ENCODE data around the gene NBL1.

Gene NBL1

DNA sequence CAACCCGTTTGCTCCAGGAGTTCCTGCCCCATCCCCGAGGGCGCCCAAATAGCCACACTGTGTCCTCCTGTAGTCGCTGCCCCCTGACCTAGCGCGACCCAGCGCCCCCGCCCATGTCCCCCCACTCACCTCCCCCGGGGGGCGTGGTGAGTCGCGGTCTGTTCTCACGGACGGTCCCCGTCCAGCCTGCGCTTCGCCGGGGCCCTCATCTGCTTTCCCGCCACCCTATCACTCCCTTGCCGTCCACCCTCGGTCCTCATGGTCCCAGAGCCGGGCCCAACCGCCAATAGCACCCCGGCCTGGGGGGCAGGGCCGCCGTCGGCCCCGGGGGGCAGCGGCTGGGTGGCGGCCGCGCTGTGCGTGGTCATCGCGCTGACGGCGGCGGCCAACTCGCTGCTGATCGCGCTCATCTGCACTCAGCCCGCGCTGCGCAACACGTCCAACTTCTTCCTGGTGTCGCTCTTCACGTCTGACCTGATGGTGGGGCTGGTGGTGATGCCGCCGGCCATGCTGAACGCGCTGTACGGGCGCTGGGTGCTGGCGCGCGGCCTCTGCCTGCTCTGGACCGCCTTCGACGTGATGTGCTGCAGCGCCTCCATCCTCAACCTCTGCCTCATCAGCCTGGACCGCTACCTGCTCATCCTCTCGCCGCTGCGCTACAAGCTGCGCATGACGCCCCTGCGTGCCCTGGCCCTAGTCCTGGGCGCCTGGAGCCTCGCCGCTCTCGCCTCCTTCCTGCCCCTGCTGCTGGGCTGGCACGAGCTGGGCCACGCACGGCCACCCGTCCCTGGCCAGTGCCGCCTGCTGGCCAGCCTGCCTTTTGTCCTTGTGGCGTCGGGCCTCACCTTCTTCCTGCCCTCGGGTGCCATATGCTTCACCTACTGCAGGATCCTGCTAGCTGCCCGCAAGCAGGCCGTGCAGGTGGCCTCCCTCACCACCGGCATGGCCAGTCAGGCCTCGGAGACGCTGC lies 21.7 kb downstream of the NBL1 start:
- DNase-seq (ENCODE audit: low read depth in 2 of 2) = no peak

DNA sequence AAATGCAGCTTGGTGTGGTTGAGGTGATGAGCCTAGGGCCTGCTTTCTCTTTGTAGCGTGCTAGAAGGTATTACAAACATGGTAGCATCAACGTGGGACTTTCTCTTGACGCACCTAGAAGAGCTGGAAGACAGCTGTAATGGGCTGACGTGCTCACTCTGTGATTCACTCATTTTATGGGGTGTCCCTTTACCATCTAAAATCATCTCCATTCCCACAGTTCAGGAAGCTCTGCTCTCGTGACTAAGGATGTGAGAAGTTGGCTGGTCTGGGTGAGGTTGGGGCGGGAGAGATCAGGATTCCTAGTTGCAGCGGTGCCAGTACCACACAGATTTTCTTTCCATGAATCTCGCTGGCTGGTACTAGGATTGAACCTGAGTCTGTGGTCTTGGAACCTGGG lies 24.8 kb downstream of the NBL1 start:
- no peak for DNase-seq (ENCODE audit: low read depth in 2 of 2)

DNA sequence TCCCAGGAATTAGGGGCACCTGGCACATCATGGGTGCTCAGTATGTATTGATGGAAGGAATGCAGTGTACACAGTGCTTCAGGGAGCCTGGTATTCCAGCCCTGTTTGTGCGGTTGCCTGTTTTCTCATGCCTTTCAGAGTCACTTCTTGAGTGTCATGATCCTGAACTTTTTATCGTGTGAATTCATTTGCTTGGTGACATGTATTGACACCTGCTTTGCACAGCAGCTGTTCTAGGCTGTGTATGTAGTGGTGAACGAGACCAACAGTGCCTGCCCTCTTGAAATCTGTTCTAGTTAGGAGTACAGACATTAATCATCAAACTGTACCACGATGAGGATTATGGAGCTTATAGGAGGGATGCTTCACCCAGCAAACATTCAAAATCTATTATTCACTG lies 26.7 kb downstream of the NBL1 start:
- no peak for DNase-seq (ENCODE audit: low read depth in 2 of 2)

DNA sequence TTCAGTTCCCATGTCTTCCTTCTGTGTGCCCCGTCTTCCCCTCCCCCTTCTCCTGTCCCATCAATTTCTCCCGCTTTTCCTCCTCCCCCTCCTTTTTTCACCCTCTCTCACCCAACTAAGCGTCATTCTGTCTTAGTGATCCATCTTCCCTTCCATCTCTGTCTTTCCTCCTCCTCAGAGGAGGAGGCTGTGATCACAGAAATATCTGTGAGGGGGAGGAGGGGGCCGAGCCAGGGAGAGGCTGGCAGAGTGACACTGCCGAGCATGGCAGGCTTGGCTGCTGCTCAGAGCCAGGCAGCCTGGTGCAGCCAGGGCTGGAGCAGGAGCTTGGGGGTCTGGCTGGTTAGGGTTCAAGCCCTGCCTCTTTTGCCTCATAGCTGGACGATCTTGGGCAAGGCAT lies 28.1 kb downstream of the NBL1 start:
- no peak for DNase-seq (ENCODE audit: low read depth in 2 of 2)

DNA sequence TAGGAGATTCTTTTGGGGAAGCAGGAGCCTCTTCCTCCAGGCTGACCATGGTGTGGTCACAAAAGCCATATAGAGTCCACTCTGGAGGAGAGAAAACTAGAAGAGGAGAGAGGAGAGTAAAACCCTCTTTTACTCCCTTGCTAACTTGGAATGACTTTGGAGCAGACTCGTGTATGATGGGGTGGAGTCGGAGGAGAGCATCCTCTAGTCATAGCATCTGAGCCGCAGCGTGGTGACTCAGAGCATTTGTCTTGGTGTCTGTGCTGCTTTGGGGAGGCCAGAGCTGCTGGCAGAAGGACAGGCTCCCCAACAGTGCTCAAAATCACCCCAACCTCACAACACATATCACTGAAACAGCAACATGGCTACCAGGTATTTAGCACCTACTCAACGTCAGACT lies 31.7 kb downstream of the NBL1 start:
- no peak for DNase-seq (ENCODE audit: low read depth in 2 of 2)

DNA sequence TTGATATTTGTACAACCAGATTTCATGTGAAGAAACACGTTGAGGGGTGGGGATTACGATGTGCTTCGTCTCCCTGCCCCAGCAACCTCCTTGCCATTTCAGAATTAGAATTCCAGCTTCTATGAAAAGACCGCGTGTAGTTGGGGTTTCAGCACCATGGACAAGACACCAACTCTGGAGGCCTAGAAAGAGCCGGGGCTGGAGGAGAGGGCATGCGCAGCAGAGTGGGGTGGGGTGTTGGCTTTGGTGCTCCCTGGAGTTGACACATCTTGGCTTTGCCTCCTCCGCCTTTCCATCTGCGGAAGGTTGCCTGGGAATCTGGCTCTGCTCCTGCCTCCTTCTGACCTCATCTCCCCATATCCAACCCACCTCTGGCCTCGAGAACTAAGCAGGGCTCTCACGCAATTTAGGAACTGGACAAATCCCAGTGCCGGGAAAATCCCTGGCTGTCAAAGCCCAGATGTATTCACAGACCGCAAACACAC lies 32.4 kb downstream of the NBL1 start:
- no peak for DNase-seq (ENCODE audit: low read depth in 2 of 2)

DNA sequence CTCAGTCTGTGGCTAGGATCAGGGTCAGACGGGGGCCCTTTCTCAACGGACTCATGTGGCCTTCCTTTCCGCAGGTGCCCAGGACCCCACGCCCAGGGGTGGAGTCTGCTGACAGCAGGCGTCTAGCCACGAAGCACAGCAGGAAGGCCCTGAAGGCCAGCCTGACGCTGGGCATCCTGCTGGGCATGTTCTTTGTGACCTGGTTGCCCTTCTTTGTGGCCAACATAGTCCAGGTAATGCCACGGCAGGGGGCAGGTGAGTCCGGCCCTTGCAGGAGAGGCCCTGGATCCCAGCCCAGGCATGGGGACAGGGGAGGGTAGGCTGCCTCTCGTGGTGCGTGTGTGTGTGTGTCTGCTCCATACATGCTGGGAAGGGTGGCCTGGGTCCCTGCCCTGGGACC lies 34.4 kb downstream of the NBL1 start:
- DNase-seq (ENCODE audit: low read depth in 2 of 2) = no peak

DNA sequence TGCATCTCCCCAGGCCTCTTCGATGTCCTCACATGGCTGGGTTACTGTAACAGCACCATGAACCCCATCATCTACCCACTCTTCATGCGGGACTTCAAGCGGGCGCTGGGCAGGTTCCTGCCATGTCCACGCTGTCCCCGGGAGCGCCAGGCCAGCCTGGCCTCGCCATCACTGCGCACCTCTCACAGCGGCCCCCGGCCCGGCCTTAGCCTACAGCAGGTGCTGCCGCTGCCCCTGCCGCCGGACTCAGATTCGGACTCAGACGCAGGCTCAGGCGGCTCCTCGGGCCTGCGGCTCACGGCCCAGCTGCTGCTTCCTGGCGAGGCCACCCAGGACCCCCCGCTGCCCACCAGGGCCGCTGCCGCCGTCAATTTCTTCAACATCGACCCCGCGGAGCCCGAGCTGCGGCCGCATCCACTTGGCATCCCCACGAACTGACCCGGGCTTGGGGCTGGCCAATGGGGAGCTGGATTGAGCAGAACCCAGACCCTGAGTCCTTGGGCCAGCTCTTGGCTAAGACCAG lies 34.9 kb downstream of the NBL1 start:
- no peak for DNase-seq (ENCODE audit: low read depth in 2 of 2)

DNA sequence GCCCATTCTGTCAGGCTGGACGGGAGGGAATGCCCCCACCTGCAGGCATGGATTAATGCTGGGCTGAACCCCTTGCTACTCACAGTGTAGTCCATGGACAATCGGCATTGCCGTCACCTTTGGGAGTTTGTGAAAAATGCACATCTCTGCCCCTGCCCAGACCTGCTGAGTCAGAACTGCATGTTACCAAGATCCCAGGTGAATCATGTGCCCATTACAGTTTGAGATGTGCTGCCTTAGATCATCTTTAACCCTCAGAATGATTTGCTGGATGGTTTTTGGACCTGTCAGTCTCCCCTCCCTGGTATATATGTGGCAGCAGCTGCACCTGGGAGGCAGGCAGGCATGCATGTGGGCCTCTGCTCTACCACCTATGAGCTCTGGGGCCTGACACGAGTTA lies 35.6 kb downstream of the NBL1 start:
- DNase-seq (ENCODE audit: low read depth in 2 of 2) = no peak

DNA sequence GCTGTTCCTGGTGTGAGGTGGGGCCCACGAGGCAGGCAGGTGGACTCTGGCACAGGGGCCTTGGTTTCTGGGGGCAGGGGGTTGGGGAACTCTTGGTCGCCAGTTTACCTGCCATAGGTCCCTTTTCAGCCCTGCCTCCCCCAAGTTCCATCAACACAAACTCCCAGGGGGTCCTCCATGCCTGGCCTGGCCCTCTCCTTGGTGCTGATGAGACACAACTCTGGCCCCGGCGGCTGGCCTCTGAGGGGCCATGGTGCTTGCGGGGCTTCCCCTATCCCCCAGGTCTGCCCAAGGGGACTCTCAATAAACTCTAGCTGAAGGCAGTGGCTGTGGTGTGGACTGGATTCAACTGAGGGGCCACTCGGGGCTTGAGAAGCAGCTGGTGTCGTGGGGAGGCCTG lies 36.5 kb downstream of the NBL1 start:
- no peak for DNase-seq (ENCODE audit: low read depth in 2 of 2)

DNA sequence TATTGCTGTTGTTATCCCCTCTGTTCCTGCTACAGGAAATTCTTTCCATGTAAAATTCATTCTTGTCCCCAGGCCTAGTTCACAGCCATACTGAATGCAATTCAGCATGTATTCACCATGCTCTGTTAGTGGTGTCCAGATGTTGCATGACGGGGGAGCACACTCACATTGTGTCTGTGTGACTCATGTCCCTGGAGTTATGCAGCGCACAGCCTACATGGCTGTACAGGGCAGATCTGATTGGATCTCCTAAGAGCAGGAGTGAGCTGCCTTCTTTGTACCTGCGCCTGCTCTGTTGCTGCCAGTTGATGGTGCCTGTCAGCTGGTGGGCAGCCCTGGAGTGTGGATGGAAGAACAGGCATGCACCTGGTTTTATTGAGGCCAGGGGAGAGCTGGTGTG lies 38.1 kb downstream of the NBL1 start:
- DNase-seq (ENCODE audit: low read depth in 2 of 2) = no peak

DNA sequence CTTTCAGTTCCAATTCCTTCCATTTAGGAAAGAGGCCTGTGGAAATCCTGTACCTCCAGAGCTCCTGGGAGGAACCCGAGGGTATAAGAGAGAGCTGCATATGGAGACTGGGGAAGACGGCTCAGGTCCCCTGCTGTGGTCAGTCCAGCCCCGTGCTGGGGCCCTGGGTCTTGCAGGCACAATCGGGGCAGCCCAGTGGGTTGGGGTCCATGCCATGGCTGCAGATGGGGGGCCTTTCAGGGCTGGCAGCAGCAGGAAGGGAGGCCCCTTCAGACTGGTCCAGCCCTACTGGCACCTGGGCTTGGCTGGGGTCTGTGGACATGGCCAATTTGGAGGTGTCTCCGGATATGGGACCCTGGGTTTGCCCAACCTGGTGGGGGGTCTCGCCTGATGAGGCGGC lies 38.8 kb downstream of the NBL1 start:
- DNase-seq (ENCODE audit: low read depth in 2 of 2) = no peak

DNA sequence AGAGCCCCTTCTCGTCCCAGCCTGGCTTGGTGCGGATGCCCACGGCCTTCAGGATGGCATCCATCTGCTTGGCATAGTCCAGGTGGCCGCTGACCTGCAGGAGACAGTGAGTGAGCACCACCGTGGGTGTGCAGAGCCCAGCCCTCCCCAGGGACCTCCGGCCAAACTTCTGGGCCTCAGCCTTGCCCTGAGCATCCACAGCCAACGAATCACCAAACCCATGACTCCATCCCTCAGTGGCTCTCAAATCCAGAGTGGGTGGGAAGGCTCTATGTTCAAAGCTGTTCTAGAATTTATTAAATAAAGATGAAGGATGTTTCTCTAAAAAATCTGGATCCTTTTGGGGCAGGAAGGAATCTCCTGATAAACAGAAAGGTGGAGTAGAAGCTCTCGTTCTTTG lies 39.2 kb downstream of the NBL1 start:
- no peak for DNase-seq (ENCODE audit: low read depth in 2 of 2)

DNA sequence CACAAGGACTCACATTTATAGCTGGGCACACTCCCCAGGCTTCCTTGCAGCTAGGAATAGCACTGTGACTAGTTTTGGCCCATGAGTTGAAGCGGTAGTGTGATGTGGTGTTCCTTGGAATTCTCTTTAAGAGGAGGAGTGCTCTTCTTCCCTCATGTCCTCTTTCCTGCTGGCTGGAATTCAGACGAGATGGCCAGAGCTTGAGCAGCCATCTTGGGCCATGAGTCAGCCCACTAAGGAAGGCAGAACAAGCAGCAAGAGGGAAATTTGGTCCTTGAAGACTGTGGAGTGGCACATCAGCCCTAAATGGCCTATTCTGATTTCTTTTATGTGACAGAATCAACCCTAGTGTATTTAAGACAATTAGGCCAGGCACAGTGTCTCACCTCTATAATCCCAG lies 40.6 kb downstream of the NBL1 start:
- DNase-seq (ENCODE audit: low read depth in 2 of 2) = no peak

DNA sequence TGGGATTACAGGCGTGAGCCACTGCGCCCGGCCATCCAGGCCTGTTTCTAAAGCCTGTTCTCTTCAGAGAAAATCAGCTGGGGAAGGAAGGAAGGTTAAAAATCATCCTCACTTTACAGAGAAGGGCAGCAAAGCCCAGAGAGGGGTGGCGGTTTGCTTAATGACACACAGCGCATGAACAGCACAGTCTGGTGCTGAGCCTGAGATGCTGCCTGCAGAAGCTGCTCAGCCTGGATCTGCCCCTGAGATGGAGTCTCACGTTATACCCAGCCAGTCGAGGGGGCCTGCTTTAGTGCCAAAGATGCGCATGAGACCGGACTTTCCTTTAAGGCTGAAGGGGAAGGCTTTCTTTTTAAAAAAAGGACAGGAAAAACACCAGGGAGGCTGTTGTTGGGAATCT lies 41.9 kb downstream of the NBL1 start:
- no peak for DNase-seq (ENCODE audit: low read depth in 2 of 2)

DNA sequence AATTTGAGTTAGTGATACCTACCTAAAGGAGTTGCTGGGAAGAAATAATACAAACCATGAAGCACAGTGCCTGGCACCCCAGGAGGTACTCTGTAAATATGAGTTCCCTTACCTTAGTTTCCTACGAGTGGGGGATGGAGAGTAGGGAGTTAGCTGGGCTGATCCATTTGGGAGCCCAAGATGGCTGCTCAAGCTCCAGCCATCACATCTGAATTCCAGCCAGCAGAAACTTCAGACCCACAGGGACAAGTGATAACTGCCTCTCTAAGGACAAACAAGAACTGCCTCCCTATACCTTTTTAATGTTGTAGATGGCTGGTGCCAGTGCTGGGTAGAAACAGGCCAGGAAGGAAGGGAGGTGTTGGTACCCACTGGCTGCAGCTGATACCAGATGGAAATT lies 43.3 kb downstream of the NBL1 start:
- no peak for DNase-seq (ENCODE audit: low read depth in 2 of 2)

DNA sequence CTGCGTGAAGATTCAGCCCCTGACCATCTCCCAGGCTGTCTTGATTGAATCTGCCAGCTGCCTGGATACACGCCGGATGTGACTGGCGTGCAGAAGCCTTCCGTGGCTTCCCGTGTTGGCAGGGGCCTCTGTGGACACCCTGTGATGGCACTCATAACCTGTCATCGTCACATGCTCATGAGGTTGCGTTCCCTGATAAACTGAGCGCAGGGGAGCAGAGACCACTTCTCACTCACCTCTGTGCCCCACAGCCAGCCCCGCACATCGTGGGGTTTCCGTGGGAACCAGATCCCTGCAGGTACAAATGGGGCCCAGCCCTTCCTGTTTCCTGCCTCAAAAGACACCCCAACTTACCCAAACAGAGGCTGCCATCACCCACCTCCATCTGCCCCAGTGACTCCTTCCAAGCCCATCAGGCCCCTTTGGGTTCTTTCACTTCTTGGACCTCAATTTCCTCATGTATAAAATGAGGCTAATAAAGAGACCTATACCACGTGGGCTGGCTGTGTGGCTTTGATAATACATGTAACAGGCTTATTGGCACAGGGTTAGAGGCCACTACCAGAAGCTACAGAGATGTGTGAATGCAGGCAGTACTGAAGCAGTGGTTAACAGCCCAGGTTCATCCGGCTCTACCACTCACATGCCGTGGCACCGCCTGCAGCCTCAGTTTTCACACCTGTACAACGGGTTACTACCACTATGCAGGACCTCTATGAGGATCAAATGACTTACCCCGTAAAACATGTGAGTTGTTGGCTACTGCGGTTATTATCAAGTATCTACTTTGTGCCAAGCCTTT lies 44.1 kb downstream of the NBL1 start:
- no peak for DNase-seq (ENCODE audit: low read depth in 2 of 2)

DNA sequence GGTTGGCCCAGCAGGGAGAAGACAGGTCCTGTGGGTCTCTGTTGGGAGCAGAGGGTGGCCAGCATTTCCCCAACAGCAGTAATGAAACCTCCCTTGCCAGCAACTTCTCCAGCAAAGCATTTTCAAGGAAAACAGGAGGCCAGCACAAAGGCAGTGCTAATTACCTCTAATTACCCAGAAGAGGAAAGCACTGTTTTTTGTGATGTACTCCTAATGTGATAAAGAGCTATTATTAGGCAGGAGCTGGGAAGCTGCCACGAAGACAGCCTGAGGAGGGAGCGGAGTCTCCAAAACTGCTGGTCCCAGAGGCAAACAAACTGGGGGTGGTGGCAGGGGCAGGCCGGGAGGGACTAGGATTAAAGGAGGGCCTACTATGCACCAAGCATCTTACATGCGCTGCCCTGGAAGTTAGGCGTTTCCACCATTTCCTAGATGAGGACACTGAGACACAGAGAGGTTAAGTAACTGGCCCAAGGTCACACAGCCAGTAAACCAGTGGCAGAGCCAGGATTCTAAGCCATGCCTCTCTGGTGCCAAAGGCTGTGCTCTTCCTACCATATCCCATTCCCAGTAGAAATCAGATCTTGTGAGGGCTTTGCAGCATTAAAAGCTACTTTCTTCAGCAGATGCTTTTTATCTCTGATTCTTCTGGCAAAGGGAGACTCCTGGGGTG lies 45.1 kb downstream of the NBL1 start:
- no peak for DNase-seq (ENCODE audit: low read depth in 2 of 2)

DNA sequence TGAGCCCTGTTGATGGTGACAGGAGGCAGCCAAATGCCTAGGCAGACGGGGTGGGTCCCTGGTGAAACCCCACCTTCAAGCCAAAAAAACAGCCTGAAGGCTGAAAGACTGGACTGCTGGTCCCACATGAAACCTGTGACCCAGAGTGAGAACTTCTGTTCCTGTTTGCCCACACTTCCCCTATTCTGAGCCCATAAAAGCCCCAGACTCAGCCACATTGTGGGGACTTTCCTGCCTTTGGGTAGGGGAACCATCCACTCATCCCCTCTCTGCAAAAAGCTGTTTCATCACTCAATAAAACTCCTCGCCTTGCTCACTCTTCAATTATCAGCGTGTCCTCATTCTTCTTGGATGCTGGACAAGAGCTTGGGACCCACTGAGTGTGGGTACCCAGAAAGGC lies 45.7 kb downstream of the NBL1 start:
- DNase-seq (ENCODE audit: low read depth in 2 of 2) = no peak

DNA sequence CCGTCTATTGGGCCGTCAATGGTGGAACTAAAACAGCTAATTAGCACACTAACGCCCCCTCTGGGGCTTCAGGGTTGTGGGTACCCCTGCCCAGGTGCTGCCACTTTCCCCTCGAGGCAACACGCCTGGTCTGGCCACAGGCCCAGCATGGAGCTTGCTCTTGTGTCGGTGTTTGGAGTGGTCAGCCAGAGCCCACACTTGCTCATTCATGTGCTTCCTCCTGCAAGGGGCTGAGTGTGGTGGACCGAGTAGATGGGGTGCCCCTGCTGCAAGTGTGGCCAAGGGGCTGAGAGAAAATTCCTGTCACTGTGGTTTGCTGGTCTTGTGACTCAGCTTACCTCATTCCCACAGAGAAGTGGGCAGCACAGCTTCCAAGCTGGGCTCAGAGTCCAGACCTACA lies 46.2 kb downstream of the NBL1 start:
- DNase-seq (ENCODE audit: low read depth in 2 of 2) = no peak

DNA sequence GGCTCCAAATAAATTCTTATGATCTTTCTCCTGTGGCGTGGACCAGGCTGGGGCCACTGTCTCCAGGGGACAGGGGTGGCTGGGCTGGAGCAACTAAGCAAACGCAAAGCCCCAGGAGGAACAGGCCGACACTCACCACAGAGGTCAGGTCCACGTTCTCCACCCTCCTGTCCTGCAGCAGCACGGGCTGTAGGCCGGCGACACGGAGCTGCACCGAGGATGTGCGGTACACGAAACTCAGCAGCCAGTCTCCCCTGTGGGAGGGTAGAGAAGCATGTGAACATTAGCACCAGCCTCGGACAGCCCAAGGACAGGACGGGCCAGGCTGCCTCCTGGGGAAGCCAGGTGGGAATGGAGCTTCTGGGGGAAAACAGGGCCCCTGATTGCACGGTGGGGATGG lies 50.2 kb downstream of the NBL1 start:
- no peak for DNase-seq (ENCODE audit: low read depth in 2 of 2)

DNA sequence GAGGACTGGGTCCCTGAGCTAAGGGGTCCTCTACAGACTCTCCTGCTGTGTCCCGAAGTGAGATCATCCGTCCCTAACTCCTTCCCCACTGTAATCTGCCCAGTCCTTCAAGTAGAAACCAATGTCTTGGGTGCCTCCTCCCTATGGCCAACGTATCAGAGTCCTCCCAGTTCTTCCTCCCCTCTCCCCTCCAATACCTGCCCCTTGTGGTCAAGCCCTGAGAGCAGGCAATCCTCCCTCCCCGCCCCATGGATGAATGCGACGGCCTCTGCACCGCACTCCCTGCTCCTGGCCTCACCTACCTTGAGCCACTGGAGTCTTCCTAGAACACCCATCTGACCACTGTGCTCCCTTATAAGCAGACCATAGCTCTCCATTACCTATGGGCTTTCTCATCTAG lies 51.7 kb downstream of the NBL1 start:
- DNase-seq (ENCODE audit: low read depth in 2 of 2) = no peak

Data from stimulated activated CD4-positive, alpha-beta T cell treated with anti-CD3 and anti-CD28 coated beads, Interleukin-4, amount 100 ng/mL, for 48 hours (primary cell).